SK-N-MC (cell line): Measurements from ENCODE around the gene YBX1.

Source experiments
- EZH2 ChIP-seq: fragments of 200-600 bp; sonication (generic); IDR thresholded peaks from one replicate; pipeline ENCODE4 v1.6.1; 2017; ENCODE audit warnings: antibody characterized with exemption
- POLR2AphosphoS5 ChIP-seq: IDR thresholded peaks from 2 replicates; pipeline ENCODE4 v1.6.1; 2012; ENCODE audit warnings: mild to moderate bottlenecking, low read depth, low read length, borderline replicate concordance

DNA sequence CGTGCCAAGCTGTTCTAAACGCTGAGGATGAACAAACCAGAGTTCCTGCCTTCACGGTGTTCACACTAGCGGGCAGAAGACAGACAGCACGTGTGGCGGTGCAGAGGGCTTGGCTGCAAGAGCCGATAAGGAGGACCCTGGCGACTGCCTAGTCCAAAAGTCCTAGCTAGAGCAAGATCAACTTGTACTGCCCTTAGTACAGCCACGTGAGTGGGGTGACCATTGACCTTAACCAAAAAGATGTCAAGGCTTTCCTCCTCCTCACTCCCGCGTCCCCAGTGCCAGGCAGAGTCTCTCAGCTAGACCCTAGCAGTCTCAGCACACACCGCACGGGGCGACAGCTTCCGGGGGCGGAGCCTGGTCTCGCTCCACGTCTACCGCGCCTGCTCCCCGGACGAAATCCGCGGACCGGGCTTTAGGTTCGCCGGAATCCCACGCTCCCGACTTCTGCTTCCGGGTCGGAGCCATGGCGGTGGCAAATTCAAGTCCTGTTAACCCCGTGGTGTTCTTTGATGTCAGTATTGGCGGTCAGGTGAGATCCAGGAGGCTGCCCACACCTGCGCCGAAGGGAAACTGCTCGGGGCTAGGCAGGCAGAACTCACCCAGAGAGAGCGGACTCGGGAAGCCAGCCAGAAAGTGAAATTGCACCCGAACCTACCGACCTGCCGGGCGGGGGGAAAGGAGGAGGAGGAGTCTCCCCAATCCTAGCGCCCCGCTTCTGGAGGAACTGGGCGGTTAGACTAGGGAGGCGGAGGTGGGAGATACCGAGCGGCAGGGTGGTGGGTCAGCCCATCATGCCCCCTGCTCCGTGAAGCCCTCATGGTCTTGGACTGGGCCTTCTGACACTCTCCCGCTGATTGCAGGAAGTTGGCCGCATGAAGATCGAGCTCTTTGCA lies 24.0 kb upstream of the YBX1 start, which contains the start of gene PPIH:
- TF ChIP-seq EZH2, result no peak
- peak; percentile 99 for TF ChIP-seq POLR2AphosphoS5
